GM12865 (cell line): ENCODE measurements around the gene RNF166.

Source experiments
- DNase-seq: peaks from one replicate; pipeline ENCODE4 v3.0.0; 2010; ENCODE audit warnings: low read depth
- H3K4me3 ChIP-seq: 2 replicates; pipeline ENCODE4 v1.5.1; 2011; ENCODE audit warnings: mild to moderate bottlenecking, low read depth, low read length, control low read depth
- CTCF ChIP-seq: IDR thresholded peaks from 2 replicates; pipeline ENCODE4 v1.5.1; 2011; ENCODE audit warnings: low read length, control low read depth, low read depth, inconsistent platforms; ENCODE audit not compliant: insufficient read depth; ENCODE audit errors: missing control alignments

Gene RNF166

GRCh38 chr16:88687254-88687576, 19.0 kb downstream of the RNF166 start:
- H3K4me3 ChIP-seq: no peak overlapping the region
- TF ChIP-seq CTCF: no peak
- no peak for DNase-seq

- peak; percentile 87 for DNase-seq
- no peak for TF ChIP-seq CTCF
- H3K4me3 ChIP-seq: peak within 1 kb of the TSS; percentile 80
Observed at GRCh38 chr16:88686439-88687253, 19.6 kb downstream of the RNF166 start, which contains the start of gene SNAI3. Gene SNAI3 (minus strand): TSS chr16:88686507. CDS start chr16:88686406, 101 bp downstream.

GRCh38 chr16:88686062-88686438, 20.2 kb downstream of the RNF166 start:
- no peak for TF ChIP-seq CTCF
- H3K4me3 ChIP-seq: peak overlapping the region; percentile 80
- DNase-seq: no peak

- TF ChIP-seq CTCF: peak; percentile 50
- H3K4me3 ChIP-seq: peak overlapping the region; percentile 80
- no peak for DNase-seq
Observed at GRCh38 chr16:88685156-88686061, 20.8 kb downstream of the RNF166 start.

- no peak for TF ChIP-seq CTCF
- DNase-seq: no peak
- no peak overlapping the region for H3K4me3 ChIP-seq
Observed at GRCh38 chr16:88684569-88685155, 21.5 kb downstream of the RNF166 start.

GRCh38 chr16:88681709-88682451, 24.3 kb downstream of the RNF166 start:
- DNase-seq: peak; percentile 97
- peak overlapping the region; percentile 39 for H3K4me3 ChIP-seq
- TF ChIP-seq CTCF: no peak
